ENCODE data around the gene ZNF536. TPM values are rescaled to one million over a fixed set of nuclear protein-coding genes. Genes with fewer than 3 reads are reported as not detected.

The ZNF536 gene
- total RNA-seq, 1 experiment from 2014 or later = 0.05 TPM

- ChIA-PET POLR2A (no interaction called here), CTCF (no interaction called here)
- TF ChIP-seq CTCF (IDR thresholded peaks at IDR 0.05) = no peak
- TF ChIP-seq POLR2AphosphoS5 (IDR thresholded peaks at IDR 0.05; ENCODE audit: low read depth, low read length) = no peak
- TF ChIP-seq REST (IDR thresholded peaks at IDR 0.05; ENCODE audit: insufficient read depth in 1 of 2, low read depth in 2 of 2, low read length in 1 of 2) = no peak
- TF ChIP-seq SIN3A (IDR thresholded peaks at IDR 0.05; ENCODE audit: borderline replicate concordance, insufficient read depth, low read depth, low read length) = no peak
- Histone ChIP-seq H3K4me1 (ENCODE audit: control insufficient read depth, insufficient read depth, low read length) (no peaks in the 10 kb centered on the region), H3K27me3 (ENCODE audit: control insufficient read depth, insufficient read depth, low read length) (0 out of 2 replicates have a peak, but pooled peaks cover 3% of the 10 kb centered on the region), H3K27ac (ENCODE audit: low read length) (no peak overlapping the region), H3K36me3 (ENCODE audit: control insufficient read depth, insufficient read depth, low read length) (no peaks in the 10 kb centered on the region), H3K9me3 (ENCODE audit: control insufficient read depth, insufficient read depth, low read depth, low read length) (no peaks in the 10 kb centered on the region), H3K4me3 (ENCODE audit: low read depth in 2 of 2, low read length in 2 of 2) (no peak overlapping the region)
- no TSS peak for BruUV-seq (replicated peaks)
- in situ Hi-C loops (cut with HindIII; ENCODE audit: low pct_unique_long_range_greater_than_20kb, low sequenced_read_pairs) = no loop called here
- DNase-seq (ENCODE audit: low read depth, low spot score) (no peak), ATAC-seq (no peak)
- intact Hi-C loops (cut with micrococcal nuclease; ENCODE audit: unreplicated experiment) = no loop called here
Measured at GRCh38 chr19:30360376-30361106, 11.6 kb upstream of the ZNF536 start.

GRCh38 chr19:30361107-30361447, 11.1 kb upstream of the ZNF536 start:
- Histone ChIP-seq H3K9me3 (ENCODE audit: control insufficient read depth, insufficient read depth, low read depth, low read length) (no peaks in the 10 kb centered on the region), H3K4me1 (ENCODE audit: control insufficient read depth, insufficient read depth, low read length) (no peaks in the 10 kb centered on the region), H3K4me3 (ENCODE audit: low read depth in 2 of 2, low read length in 2 of 2) (no peak overlapping the region), H3K27me3 (ENCODE audit: control insufficient read depth, insufficient read depth, low read length) (0 out of 2 replicates have a peak, but pooled peaks cover 6% of the 10 kb centered on the region), H3K36me3 (ENCODE audit: control insufficient read depth, insufficient read depth, low read length) (no peaks in the 10 kb centered on the region), H3K27ac (ENCODE audit: low read length) (no peak overlapping the region)
- CTCF ChIA-PET = no interaction called here
- in situ Hi-C loops (cut with HindIII; ENCODE audit: low pct_unique_long_range_greater_than_20kb, low sequenced_read_pairs) = no loop called here
- intact Hi-C loops (cut with micrococcal nuclease; ENCODE audit: unreplicated experiment) = no loop called here
- POLR2A ChIA-PET = no interaction called here
- BruUV-seq (replicated peaks) = no TSS peak
- no peak for TF ChIP-seq POLR2AphosphoS5 (IDR thresholded peaks at IDR 0.05; ENCODE audit: low read depth, low read length)
- TF ChIP-seq SIN3A (IDR thresholded peaks at IDR 0.05; ENCODE audit: borderline replicate concordance, insufficient read depth, low read depth, low read length) = no peak
- no peak for TF ChIP-seq TCF7L2 (IDR thresholded peaks at IDR 0.05; ENCODE audit: low read depth, low read length)
- no peak for TF ChIP-seq CTCF (IDR thresholded peaks at IDR 0.05)
- no peak for TF ChIP-seq REST (IDR thresholded peaks at IDR 0.05; ENCODE audit: insufficient read depth in 1 of 2, low read depth in 2 of 2, low read length in 1 of 2)
- ATAC-seq = no peak
- DNase-seq (ENCODE audit: low read depth, low spot score) = no peak
